GM19467 (cell line): ENCODE data around the gene SNX27.

Experiments used
- ATAC-seq: cut with Tn5 transposase; IDR thresholded peaks from one replicate; pipeline ENCODE4 v1.9.1; 2021; ENCODE audit warnings: mild to moderate bottlenecking, moderate library complexity; ENCODE audit not compliant: unreplicated experiment

SNX27 gene

DNA sequence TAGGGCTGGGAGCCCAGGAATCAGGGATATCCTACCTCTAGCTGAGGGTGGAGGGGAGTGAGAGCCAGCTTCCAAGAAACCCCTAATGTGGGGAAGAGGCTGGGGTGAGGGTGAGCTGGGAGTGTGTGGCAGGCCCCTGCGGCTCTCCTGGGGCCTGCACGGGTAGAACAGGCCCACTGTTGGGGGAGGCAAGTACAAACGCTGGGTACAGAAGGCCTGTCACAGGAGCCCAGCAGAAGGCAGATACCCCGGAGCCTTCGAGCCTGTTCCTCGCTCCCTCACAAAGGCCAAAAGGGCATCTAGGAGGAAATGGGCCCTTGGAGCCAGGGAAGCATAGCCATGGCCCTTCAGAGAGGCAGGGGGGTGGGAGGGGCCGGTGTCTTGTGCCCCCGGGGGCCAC, 91.1 kb downstream of the SNX27 start:
- ATAC-seq = no peak

DNA sequence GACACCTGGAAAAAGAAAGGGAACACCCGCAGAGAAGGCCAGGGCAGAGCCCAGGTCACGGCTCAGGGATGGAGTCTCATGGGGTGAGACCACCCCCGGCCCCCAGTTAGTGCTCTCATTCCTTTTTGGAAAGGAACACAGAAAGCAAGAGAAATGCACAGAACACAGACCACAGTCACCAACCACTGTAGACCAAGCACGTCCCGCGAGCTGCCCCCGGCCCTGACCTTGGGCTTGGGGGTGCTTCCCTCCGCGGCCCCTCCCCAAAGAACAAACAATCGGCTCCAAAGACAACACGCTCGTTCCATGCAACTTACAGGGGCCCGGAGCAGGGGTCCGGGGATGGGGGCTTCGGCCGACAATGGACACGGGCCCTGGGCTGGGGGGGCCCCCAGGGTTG, 92.0 kb downstream of the SNX27 start:
- ATAC-seq = no peak

DNA sequence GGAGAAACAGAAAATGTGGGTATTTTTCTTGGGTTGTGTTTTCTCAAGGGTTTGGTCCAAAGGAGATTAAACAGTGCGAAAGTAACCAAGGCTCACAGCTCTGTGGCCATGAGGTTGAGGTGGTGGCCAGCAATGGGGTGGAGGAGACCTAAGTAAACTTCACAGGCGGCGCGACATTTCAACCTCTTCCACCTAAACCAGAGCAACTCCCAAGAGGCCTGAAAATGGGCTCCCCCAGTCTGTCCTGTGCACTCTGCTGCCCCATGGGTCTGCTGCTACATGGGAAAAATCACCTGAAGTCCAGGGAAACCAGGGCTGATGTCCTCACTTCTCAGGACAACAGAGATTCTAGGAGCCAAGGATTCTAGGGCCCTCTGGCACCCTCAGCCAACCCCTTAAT, 92.4 kb downstream of the SNX27 start:
- ATAC-seq = no peak

DNA sequence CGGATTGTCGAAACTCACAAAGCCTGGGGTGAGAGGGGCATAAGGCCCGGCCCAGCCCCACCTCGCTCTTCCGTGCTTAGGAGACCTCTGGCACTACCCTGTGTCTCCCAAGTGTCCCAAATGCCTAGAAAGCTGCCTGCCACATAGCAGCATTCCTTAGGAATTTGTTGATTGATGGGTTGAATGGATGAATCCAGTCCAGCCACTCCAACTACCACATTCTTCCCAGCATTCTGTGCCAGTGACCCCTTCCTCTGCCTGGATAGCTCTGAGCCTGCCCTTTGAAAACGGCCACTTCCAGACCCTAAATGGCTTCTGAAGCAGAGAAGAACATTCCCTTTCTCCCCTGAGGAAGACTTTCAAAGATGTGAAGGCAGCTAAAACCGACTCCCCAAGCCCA, 93.3 kb downstream of the SNX27 start:
- no peak for ATAC-seq

DNA sequence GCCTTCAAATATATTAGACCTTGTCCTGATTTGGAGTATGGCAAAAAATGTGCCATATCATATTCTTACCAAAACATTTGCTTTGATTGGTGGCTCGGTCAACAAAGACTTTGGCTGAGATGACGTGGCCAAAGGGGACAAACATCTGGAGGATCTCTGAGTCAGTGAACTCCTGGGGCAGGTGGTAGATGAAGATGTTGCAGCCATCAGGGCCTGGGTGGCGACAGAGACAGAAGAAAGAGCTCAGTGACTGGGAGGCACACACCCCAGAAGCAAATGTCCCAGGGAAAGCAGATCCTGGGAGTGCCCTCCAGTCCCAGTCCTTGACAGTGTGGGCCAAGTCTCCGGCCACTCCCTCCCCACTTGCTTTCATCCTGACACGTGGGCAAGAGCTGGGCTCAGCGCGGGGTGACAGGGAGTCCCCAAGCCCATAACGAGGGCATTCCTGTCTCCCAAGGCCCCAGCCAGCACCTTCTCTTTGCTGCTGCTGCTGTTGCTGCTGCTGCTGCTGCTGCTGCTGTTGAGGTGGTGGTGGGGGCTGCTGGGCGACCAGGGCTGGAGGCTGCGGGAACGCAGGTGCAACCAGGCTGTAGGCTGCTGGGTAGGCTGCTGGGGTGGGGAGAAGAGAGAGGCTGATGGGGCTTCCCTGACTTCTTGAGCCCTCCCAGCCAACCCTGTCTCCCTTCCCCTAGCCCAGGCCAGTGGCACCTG, 94.1 kb downstream of the SNX27 start:
- no peak for ATAC-seq

DNA sequence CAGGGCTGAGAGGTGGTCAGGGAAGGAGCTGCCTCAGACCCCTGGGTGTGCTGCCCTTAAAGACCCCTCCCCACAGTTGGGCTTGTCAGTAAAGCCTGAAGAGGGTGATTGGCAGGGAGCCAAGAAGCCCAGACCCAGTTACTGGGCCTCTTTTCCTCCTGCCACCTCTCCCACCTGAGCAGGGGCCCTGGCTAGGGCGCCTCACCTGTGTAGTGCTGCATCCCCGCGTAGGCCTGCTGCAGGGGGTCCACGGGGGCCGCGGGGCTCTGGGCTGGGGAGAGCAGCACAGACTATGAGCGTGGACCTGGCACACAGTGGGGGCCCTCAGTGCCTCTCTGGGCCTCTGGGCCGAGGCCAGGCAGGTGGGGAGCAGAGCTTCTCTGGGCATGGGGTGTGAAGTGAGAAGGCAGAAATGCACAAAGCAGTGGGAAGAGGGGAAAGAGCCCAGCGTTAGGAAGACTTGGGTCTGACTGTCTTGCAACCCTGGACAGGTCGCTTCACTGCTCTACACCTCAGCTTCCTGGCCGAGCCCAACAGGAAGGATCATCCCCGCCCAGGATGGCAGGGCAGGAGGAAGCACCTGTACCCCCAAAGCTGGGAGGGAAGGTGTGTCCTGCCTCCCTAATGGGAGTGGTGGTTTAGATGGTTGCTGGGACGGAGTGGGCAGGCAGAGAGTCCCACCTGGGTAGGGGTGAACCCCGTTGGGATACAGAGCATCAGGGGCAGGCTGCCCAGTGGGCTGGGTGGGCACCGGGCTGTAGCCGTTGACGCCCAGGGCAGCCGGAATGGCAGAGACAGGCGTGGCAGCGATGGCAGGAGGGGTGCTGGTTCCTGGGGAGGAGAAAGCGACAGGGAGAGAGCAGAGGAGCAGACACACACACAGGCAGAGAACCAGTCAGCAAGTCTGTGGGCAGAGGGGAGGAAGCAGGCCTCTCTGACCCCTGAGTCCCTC, 94.9 kb downstream of the SNX27 start:
- ATAC-seq = no peak

DNA sequence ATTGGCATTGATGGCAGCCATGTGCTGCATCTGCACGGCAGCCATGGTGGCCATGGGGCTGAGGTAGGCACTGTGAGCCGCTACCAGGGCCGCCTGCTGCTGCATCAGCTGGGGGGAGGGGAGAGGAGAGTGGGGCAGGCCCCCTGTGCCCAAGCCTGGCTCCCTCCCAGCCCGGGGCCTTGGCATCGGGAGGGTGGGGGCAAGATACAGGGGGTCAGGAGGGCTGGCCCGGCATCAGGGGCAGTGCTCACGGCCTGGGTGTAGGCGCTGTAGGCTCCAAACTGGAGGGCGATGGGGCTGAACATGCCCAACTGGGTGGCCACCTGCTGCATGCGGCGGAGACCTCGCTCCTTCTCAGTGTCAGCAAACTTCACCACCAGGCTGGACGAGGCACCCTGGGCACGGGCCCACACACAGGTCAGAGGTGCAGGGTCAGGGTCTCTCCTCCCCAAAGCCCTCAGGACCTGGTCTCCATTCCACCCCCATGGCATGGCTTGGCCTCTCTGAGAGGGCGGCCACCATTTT, 95.8 kb downstream of the SNX27 start:
- no peak for ATAC-seq

DNA sequence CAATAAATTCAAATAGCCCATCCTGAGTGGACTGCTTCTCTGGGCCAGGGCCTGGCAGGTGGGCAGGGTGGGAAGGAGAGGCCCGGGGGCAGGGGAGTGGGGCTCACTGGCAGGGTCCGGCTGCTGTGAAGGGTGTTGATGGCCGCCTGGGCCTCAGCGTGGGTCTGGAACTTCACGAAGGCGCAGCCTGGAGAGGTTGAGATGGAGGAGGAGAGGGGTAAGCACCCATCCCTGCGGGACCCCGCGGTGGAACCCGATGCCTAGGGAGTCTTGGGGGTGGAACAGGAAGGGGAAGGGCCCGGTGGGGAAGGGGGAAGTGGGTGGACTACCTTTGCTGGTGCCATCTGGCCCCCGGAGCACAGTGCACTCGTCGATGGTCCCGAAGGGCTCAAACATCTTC, 97.0 kb downstream of the SNX27 start:
- ATAC-seq = no peak

DNA sequence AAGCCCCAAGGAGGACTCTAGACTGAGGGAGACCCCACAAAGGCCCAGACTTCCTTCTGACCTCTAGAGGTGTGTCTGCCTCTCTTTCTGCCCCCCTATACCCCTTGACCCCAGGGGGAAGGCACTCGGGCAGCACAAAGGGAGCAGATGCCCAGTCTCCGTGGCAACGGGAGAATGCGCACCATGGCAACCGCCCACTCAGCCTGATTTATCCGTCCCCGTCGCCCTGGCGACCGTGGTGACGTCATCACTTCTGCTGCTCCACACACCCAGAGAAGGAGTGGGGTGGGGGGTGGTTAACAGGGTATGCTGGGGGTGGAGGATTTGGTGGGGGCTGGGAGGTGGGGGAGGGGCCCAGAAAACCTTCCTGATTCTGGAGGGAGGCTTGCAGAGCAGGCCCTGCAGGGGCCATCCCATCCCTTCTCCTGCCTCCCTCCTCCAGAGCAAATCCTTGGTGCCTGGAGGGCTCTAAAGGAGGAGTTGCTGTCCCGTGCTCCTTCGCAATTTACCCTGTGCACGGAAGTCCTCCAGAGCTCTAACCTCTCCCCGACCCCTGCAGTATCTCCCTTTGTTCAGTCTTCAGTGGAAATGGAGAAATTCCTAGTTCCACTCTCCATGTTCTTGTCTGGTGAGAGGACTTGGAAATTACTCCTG, 98.5 kb downstream of the SNX27 start:
- no peak for ATAC-seq

DNA sequence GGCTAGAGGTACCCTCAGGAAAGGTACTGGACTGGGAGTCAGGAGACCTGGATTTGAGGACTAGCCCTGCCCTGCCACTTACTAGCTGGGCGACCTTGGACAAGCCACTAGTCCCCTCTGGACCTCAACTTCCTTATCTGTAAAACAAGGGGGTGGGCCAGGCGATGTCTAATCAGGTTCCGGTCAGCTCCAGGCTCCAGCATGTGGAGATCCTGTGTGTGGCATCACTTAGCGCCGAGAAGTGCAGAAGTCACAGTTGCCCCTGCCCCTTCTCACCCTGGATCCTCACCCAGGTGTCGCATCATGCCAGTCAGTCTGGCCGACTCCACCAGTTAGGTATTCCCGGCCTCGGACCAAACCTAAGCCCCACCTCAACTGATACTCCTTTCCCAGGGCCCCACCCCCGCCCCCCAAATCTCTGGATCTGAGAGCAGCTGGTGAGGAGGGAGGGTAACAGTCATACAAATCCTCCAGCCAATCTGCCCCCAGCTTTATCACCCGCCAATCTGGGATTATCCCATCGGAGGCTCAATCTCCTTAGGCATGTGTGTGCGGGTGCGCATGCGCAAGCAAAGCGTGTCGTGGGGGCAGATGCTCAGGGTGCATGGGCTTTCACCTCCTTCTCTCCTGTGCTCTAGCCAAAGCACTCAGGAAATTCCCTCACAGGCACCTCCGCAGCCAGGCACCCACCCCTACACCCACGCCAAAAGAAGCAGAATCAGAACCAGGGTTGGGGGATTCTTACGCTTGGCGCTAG, 99.4 kb downstream of the SNX27 start:
- ATAC-seq = no peak

DNA sequence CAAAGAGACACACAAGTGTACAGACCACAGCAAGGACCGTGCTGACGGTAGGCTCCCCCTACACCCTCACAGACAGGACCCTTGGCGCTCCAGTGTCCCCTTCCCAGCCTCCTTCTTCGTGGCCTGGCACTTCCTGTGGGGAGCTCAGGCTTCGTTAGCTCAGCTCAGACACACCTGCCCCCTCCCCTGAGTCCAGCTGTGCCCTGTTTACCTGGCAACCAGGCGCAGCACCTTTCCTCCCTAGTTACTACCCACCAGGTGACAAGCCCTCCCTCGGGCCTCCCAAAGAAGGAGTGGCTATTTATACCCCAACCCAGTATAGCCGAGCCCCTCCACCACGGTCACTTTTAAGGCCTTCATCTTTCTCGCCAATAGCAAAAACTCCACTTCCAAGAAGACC, 100.1 kb downstream of the SNX27 start:
- ATAC-seq = no peak

DNA sequence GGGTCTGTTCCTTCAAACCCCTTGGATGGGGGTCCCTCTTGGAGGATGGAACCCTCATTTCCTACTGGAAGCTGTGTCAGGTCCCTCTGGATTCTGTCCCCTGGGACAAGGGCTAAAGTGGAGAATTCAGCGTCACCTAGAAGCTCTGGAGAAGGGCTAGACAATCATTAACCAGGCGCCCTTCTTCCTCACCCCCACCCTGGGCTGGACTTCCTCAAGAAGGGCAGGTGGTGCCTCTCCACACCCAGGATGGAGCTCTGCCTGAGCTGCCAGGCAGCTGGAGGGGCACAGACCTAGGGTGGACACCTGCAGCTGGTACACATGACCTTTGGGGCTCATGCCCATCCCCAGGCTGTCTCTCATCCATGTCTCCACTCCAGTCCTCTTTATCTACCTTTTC, 101.2 kb downstream of the SNX27 start:
- ATAC-seq = no peak

DNA sequence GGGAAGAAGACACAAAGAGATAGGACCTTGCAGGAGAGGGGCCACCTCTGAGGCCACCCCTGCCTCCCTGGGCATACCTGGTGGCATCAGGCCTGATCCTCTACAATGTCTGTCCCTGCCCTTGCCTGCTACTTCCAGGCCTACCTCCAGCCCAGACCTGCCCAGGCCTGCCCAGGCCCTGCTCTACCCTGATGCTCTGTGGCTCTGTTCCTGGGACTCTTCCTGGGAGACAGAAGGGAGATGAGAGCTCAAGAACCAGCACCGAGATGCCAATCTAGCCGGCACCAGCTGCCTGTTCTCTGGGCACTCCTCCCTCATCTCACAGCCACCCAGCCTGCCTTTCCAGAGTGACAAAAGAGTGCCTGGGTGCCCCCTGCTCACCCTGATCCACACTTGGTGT, 102.0 kb downstream of the SNX27 start:
- ATAC-seq = no peak

DNA sequence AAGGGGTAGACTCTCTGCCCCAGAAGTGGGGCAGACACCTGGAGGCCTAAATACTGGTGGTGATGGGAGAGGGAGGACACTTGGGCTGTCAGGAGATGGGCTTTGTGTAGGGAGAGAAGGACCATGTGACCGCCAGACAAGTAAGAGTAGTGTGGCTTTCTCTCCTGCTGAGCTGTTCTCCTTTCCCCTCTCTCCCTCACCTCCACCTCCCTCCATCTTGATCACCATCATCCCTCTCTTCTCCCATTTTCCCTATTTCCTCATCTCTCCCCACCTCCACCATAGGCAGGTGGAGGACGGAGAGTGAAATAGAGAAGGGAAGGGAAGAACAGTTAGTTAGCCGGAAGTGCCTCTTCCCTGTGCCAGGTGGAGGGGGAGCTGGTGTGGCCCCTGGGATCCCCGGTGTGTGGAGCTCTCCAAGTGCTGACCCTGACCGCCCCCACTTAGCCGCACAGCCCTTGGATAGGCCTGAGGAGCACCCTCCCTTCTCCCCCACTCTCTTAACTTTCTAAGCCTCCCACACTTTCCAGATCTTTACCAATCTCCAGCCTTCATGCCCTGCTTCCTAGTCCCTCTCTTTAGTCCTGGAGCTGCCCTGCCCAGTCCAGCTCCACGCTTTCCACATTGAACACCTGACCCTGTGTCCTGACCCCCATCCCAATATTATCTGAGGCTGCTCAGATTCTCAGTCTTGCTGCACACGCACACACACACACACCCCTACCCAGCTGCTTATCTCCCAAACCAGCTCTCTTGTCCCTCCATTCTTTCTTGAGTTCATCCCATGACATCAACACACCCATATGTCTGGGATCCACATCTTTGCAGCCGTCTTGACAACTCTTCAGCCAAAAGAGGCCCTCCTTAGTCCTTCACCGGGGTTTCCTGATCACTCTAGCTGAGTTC, 103.2 kb downstream of the SNX27 start:
- no peak for ATAC-seq

DNA sequence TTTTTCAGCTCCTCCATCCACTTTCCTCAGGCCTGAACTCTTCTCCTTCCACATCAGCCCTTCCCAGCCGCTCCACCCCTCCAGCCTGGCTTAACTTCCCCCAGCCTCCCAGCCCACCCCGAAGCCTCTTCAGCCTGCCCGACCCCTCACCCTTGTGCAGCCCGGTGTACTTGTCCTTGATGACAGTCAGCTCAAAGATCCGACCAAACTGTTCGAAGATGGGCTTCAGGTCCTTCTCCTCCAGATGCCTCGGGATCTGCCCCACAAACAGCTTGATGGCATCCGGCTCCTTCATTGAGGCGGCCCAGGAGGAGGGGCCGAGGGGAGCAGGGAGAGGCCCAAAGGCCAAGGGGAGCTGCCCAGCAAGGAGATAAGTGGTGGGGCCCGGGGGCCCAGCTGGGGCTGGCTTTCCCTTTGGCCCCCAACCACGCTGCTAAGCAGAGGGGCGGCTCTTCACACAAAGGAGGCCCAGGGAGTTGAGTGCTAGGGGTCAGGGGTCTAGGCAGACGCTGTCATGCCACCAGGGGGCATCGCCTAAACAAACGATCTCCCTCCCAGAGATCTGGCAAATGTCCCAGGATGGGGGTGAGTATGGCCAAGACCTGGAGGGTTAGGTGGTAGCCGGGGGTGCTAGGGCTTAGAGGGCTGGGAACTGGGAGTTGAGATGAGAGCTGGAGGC, 104.0 kb downstream of the SNX27 start:
- no peak for ATAC-seq

DNA sequence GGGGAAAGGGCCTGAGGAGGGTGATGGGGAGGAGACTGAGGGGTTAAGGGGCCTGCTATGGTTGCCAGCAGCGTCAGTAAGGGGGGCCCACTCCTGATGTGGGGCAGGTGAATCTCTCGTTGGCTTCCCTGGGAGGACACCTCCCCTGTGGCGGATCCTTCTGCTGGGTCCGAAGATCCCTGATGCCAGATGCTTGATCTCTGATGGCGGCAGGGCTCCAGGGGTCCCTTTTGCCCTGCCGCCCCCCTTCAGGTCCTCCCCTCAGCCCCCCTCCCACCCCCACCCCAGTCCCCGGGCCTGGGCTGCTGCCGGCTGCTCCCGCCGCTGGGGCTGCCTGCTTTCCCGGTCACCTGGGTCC, 104.5 kb downstream of the SNX27 start:
- no peak for ATAC-seq

DNA sequence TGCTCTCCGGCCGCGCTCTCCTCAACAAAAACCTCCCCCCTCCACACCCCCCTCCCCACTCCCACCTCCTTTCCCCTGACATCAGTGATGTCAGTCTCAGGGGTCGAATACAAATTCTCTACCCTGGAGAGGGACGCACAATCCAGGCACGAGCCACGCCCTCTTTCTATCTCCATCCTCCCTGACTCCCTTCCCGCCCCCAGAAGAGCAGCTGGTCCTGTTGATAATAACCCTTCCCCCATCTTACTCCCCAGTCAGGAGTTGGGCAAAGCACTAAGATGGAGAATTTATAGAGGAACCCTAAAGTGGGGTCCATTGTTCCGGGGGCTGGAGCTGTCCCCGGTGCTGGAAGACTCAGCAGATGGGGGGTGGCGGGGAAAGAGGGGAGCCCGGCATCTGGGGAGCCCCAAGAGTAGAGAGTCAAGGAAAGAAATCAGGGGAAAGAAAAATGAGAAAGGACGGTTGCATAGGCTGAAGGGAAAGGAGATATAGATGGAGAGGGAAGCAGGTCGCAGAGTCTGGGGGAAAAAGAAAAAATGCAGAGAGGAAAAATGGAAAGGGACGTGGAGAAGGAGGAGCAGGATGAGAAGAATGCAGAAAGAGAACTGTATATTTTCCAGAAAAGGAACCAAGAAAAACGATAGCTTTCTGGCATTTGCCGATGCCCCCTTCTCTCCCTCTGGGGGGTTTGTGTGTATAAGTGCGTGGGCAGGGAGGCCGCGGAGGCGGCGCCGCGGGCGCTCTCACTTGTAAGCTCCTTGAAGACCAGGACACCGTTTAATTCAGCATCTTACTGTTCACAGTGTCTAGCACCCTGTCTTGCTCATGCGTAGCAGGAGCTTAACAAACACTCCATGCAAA, 105.2 kb downstream of the SNX27 start, which contains the start of gene CELF3:
TSS of gene CELF3 (minus strand) at position 33 of the 861 bp plus-strand sequence. CDS start 783 bp downstream, outside the sequence.
- ATAC-seq = no peak

DNA sequence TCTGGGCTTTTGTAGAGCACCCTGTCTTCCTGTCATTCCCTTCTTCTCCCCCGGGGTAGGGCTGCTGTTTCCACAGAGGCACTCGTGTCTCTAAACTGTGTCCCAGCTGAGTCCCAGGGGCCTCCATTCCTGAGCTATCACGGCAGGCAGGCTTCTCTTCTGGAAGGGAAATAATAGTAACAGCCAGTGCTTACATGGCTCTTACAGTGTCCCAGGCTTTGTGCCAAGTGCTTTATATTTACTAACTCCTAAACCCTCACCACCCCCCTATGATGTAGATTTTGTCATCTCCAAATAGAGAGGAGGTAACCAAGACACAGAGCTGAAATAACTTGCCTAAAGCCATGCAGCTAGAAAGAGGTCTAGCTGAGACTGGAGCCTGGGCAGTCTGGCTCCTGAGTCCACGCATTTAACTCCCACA, 106.2 kb downstream of the SNX27 start:
- ATAC-seq = no peak
